Measurements from ENCODE around the gene MIS12.

DNA sequence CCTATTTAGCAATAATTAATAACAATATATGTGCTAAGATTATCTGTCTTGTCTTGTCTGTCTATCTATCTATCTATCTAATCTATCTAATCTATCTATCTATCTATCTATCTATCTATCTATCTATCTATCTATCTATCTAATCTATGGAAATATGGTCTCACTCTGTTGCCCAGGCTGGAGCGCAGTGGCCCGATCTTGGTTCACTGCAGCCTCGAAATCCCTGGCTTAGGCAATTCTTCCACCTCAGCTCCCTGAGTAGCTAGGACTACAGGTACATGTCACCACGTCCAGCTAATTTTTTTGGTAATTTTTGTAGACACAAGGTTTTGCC is 44.7 kb downstream of the MIS12 start:
- TF ChIP-seq, protein P1, sequence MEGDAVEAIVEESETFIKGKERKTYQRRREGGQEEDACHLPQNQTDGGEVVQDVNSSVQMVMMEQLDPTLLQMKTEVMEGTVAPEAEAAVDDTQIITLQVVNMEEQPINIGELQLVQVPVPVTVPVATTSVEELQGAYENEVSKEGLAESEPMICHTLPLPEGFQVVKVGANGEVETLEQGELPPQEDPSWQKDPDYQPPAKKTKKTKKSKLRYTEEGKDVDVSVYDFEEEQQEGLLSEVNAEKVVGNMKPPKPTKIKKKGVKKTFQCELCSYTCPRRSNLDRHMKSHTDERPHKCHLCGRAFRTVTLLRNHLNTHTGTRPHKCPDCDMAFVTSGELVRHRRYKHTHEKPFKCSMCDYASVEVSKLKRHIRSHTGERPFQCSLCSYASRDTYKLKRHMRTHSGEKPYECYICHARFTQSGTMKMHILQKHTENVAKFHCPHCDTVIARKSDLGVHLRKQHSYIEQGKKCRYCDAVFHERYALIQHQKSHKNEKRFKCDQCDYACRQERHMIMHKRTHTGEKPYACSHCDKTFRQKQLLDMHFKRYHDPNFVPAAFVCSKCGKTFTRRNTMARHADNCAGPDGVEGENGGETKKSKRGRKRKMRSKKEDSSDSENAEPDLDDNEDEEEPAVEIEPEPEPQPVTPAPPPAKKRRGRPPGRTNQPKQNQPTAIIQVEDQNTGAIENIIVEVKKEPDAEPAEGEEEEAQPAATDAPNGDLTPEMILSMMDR (IDR thresholded peaks at IDR 0.05): no peak
- TF ChIP-seq POLR2A (IDR thresholded peaks at IDR 0.05): no peak

Data from gastroesophageal sphincter (tissue), 3 donors.